ENCODE measurements around the gene THAP5. TPM values are rescaled to one million over a fixed set of nuclear protein-coding genes. Genes with fewer than 3 reads are reported as not detected.

THAP5 gene
- total RNA-seq = 20.8 and 21.5 TPM in 2 replicates

GRCh38 chr7:108569381-108570145, at the start of gene THAP5, which contains the start of gene DNAJB9:
THAP5 (minus strand) TSS chr7:108569706; CDS start chr7:108569569, 137 bp downstream.
DNAJB9 (plus strand) TSS chr7:108569874; CDS start chr7:108571727, 1,853 bp downstream.

GRCh38 chr7:108525985-108526767, 43.3 kb downstream of the THAP5 start, which contains the start of gene PNPLA8:
PNPLA8 (minus strand) TSS chr7:108526135; CDS start chr7:108515491, 10,644 bp downstream.

Other genes starting within 250 kb of the THAP5 start
- 2.0 and 11.8 TPM in 2 replicates for gene NRCAM, start 113.3 kb downstream of the THAP5 start, total RNA-seq
- 19.5 and 25.9 TPM in 2 replicates for gene PNPLA8, start 43.6 kb downstream of the THAP5 start, total RNA-seq
- gene DNAJB9, start 168 bp upstream of the THAP5 start, total RNA-seq = 19.0 and 28.2 TPM in 2 replicates

Data from hair follicular keratinocyte (primary cell).